ENCODE results near the gene KRR1. TPM values are rescaled to one million over a fixed set of nuclear protein-coding genes. Genes with fewer than 3 reads are reported as not detected.

The KRR1 gene
- total RNA-seq, 1 donor from 2014 or later: 56.9 TPM

- Histone ChIP-seq H3K4me1 (ENCODE audit: insufficient read depth, low read length) (peaks cover 5% of the 10 kb centered on the region), H3K36me3 (ENCODE audit: insufficient read depth, low read length) (no peaks in the 10 kb centered on the region), H2AFZ (ENCODE audit: low read depth, low read length) (no peak overlapping the region), H3K79me2 (ENCODE audit: insufficient read depth, low read length) (no peaks in the 10 kb centered on the region), H3K4me3 (ENCODE audit: insufficient read depth, low read depth, low read length) (no peak overlapping the region), H4K20me1 (ENCODE audit: insufficient read depth, low read length) (no peaks in the 10 kb centered on the region), H3K9me3 (ENCODE audit: insufficient read depth, low read depth, low read length) (no peaks in the 10 kb centered on the region), H3K4me2 (ENCODE audit: low read length) (no peak overlapping the region), H3K27me3 (ENCODE audit: insufficient read depth, low read length) (no peaks in the 10 kb centered on the region), H3K27ac (ENCODE audit: low read depth, low read length) (no peak overlapping the region), H3K9ac (ENCODE audit: low read length) (no peak overlapping the region)
- Mint-ChIP-seq H3K36me3 (ENCODE audit: low read depth, unreplicated experiment) (no peaks in the 10 kb centered on the region), H3K27ac (ENCODE audit: unreplicated experiment) (no peak overlapping the region), H3K9me3 (ENCODE audit: unreplicated experiment) (no peaks in the 10 kb centered on the region), H3K4me3 (ENCODE audit: unreplicated experiment) (no peak overlapping the region), H3K27me3 (ENCODE audit: low read depth, unreplicated experiment) (no peaks in the 10 kb centered on the region), H3K4me1 (ENCODE audit: low read depth, unreplicated experiment) (peaks cover 17% of the 10 kb centered on the region)
- TF ChIP-seq EZH2 (IDR thresholded peaks at IDR 0.05; ENCODE audit: insufficient read depth, low read length): no peak
- TF ChIP-seq CTCF (IDR thresholded peaks at IDR 0.05; ENCODE audit: insufficient read depth, low read depth, low read length): no peak
- DNase-seq (ENCODE audit: low read depth): no peak
- FAIRE-seq: no peak
Observed at GRCh38 chr12:75529316-75529715, 17.9 kb upstream of the KRR1 start.

GRCh38 chr12:75528692-75529091 is 17.3 kb upstream of the KRR1 start:
- H3K79me2 ChIP-seq (ENCODE audit: insufficient read depth, low read length): no peaks in the 10 kb centered on the region
- DNase-seq (ENCODE audit: low read depth) (no peak), FAIRE-seq (no peak)
- H3K4me3 Mint-ChIP-seq (ENCODE audit: unreplicated experiment): no peak overlapping the region
- no peaks in the 10 kb centered on the region for H3K36me3 Mint-ChIP-seq (ENCODE audit: low read depth, unreplicated experiment)
- H3K9me3 ChIP-seq (ENCODE audit: insufficient read depth, low read depth, low read length): no peaks in the 10 kb centered on the region
- H3K4me2 ChIP-seq (ENCODE audit: low read length): no peak overlapping the region
- no peaks in the 10 kb centered on the region for H3K36me3 ChIP-seq (ENCODE audit: insufficient read depth, low read length)
- no peak overlapping the region for H3K27ac Mint-ChIP-seq (ENCODE audit: unreplicated experiment)
- H2AFZ ChIP-seq (ENCODE audit: low read depth, low read length): no peak overlapping the region
- no peaks in the 10 kb centered on the region for H4K20me1 ChIP-seq (ENCODE audit: insufficient read depth, low read length)
- no peak overlapping the region for H3K4me3 ChIP-seq (ENCODE audit: insufficient read depth, low read depth, low read length)
- H3K9ac ChIP-seq (ENCODE audit: low read length): no peak overlapping the region
- no peaks in the 10 kb centered on the region for H3K27me3 Mint-ChIP-seq (ENCODE audit: low read depth, unreplicated experiment)
- TF ChIP-seq CTCF (IDR thresholded peaks at IDR 0.05; ENCODE audit: insufficient read depth, low read depth, low read length) (no peak), EZH2 (IDR thresholded peaks at IDR 0.05; ENCODE audit: insufficient read depth, low read length) (no peak)
- H3K4me1 Mint-ChIP-seq (ENCODE audit: low read depth, unreplicated experiment): peaks cover 16% of the 10 kb centered on the region
- H3K9me3 Mint-ChIP-seq (ENCODE audit: unreplicated experiment): no peaks in the 10 kb centered on the region
- H3K27ac ChIP-seq (ENCODE audit: low read depth, low read length): no peak overlapping the region
- no peaks in the 10 kb centered on the region for H3K27me3 ChIP-seq (ENCODE audit: insufficient read depth, low read length)
- H3K4me1 ChIP-seq (ENCODE audit: insufficient read depth, low read length): peaks cover 5% of the 10 kb centered on the region

- FAIRE-seq (no peak), DNase-seq (ENCODE audit: low read depth) (no peak)
- H3K4me3 ChIP-seq (ENCODE audit: insufficient read depth, low read depth, low read length): no peak overlapping the region
- H3K36me3 ChIP-seq (ENCODE audit: insufficient read depth, low read length): no peaks in the 10 kb centered on the region
- H3K4me1 ChIP-seq (ENCODE audit: insufficient read depth, low read length): peaks cover 5% of the 10 kb centered on the region
- Mint-ChIP-seq H3K27ac (ENCODE audit: unreplicated experiment) (no peak overlapping the region), H3K4me1 (ENCODE audit: low read depth, unreplicated experiment) (peaks cover 13% of the 10 kb centered on the region), H3K27me3 (ENCODE audit: low read depth, unreplicated experiment) (no peaks in the 10 kb centered on the region), H3K4me3 (ENCODE audit: unreplicated experiment) (no peak overlapping the region), H3K9me3 (ENCODE audit: unreplicated experiment) (no peaks in the 10 kb centered on the region), H3K36me3 (ENCODE audit: low read depth, unreplicated experiment) (no peaks in the 10 kb centered on the region)
- H3K9me3 ChIP-seq (ENCODE audit: insufficient read depth, low read depth, low read length): no peaks in the 10 kb centered on the region
- H4K20me1 ChIP-seq (ENCODE audit: insufficient read depth, low read length): no peaks in the 10 kb centered on the region
- no peak overlapping the region for H3K4me2 ChIP-seq (ENCODE audit: low read length)
- H3K27ac ChIP-seq (ENCODE audit: low read depth, low read length): no peak overlapping the region
- no peak overlapping the region for H3K9ac ChIP-seq (ENCODE audit: low read length)
- no peaks in the 10 kb centered on the region for H3K79me2 ChIP-seq (ENCODE audit: insufficient read depth, low read length)
- H2AFZ ChIP-seq (ENCODE audit: low read depth, low read length): no peak overlapping the region
- no peaks in the 10 kb centered on the region for H3K27me3 ChIP-seq (ENCODE audit: insufficient read depth, low read length)
- no peak for TF ChIP-seq CTCF (IDR thresholded peaks at IDR 0.05; ENCODE audit: insufficient read depth, low read depth, low read length)
- no peak for TF ChIP-seq EZH2 (IDR thresholded peaks at IDR 0.05; ENCODE audit: insufficient read depth, low read length)
Observed at GRCh38 chr12:75528272-75528671, 16.9 kb upstream of the KRR1 start.
